Common myeloid progenitor, CD34-positive (primary cell): ENCODE results near the gene AGFG2.
A peak's percentile ranks its signal among the peaks of the same experiment; 100 is the strongest.

Experiments used
- CTCF ChIA-PET: fragments of 350-600 bp; sonication (Branson Sonifier 250); formaldehyde crosslinking; loops from one replicate; lab custom pipeline; 2021; ENCODE audit warnings: antibody characterized with exemption; lab: Charles Lee
- POLR2A ChIA-PET: fragments of 350-600 bp; sonication (Branson Sonifier 250); formaldehyde crosslinking; loops from one replicate; lab custom pipeline; 2021; ENCODE audit warnings: antibody characterized with exemption; lab: Charles Lee
- DNase-seq, 3 donors: peaks; one replicate each; pipeline versions ENCODE4 v3.0.0 to v3.0.0-alpha.2; 2013
- H3K27ac ChIP-seq, 2 experiments: 1 replicate in 1 of 2; 2 replicates in 1 of 2; pipeline ENCODE4 v1.7.0; 2013; ENCODE audit warnings: inconsistent platforms in 2 of 2, low read length in 2 of 2, mild to moderate bottlenecking in 2 of 2, low read depth in 1 of 2, moderate library complexity in 1 of 2; ENCODE audit not compliant: severe bottlenecking in 2 of 2, insufficient read depth in 1 of 2, poor library complexity in 1 of 2
- H3K27me3 ChIP-seq, 5 experiments: replicated peaks in 2 of 5; 1 replicate in 3 of 5; 2 replicates in 2 of 5; pipeline versions ENCODE4 v1.6.1 to v1.7.0; 2013; ENCODE audit warnings: low read length in 4 of 5, mild to moderate bottlenecking in 2 of 5, moderate library complexity in 2 of 5, inconsistent platforms in 1 of 5; ENCODE audit not compliant: insufficient read depth in 5 of 5, control insufficient read depth in 4 of 5
- H3K36me3 ChIP-seq, 4 experiments: 1 replicate in 2 of 4; 2 replicates in 2 of 4; pipeline versions ENCODE4 v1.6.1 to v1.7.0; 2013; ENCODE audit warnings: low read length in 3 of 4, control low read depth in 1 of 4, mild to moderate bottlenecking in 1 of 4; ENCODE audit not compliant: control insufficient read depth in 4 of 4, insufficient read depth in 4 of 4
- H3K4me1 ChIP-seq, 4 experiments: 1 replicate in 3 of 4; 2 replicates in 1 of 4; pipeline versions ENCODE4 v1.6.1 to v1.7.1; 2013; ENCODE audit warnings: low read length in 3 of 4, mild to moderate bottlenecking in 3 of 4, control low read depth in 1 of 4, inconsistent platforms in 1 of 4, moderate library complexity in 1 of 4; ENCODE audit not compliant: control insufficient read depth in 4 of 4, insufficient read depth in 4 of 4; ENCODE audit errors: control extremely low read depth in 1 of 4
- H3K4me3 ChIP-seq, 7 experiments: 1 replicate in 4 of 7; 2 replicates in 3 of 7; pipeline versions ENCODE4 v1.5.1 to v1.7.0; 2013; ENCODE audit warnings: mild to moderate bottlenecking in 7 of 7, low read length in 6 of 7, moderate library complexity in 6 of 7, inconsistent platforms in 2 of 7, low read depth in 2 of 7, control low read depth in 1 of 7; ENCODE audit not compliant: insufficient read depth in 4 of 7, control insufficient read depth in 1 of 7; ENCODE audit errors: extremely low read depth in 1 of 7
- H3K9me3 ChIP-seq, 5 experiments: 1 replicate in 4 of 5; 2 replicates in 1 of 5; pipeline versions ENCODE4 v1.6.1 to v1.7.1; 2013; ENCODE audit warnings: low read length in 4 of 5, mild to moderate bottlenecking in 2 of 5, inconsistent platforms in 1 of 5, low read depth in 1 of 5, moderate library complexity in 1 of 5; ENCODE audit not compliant: control insufficient read depth in 4 of 5, insufficient read depth in 2 of 5; ENCODE audit errors: control extremely low read depth in 1 of 5
- WGBS: methylation state at CpG from one replicate; pipeline ENCODE4 v1.1.5; 2013; ENCODE audit not compliant: insufficient coverage; 5-methylcytosine and 5-hydroxymethylcytosine counted together

Gene AGFG2

GRCh38 chr7:100613412-100614175 is 74.6 kb downstream of the AGFG2 start:
- no peaks in the 10 kb centered on the region for H3K27me3 ChIP-seq
- ChIA-PET POLR2A (interaction anchor here (0.6 kb wide), 1 partner anchor 21 kb away, joined by 3 read pairs; no protein-coding TSS in a partner anchor), CTCF (interaction anchor here (0.6 to 6.9 kb wide), 23 partner anchors 9 to 223 kb away, joined by 3 to 55 read pairs (median 4); partner anchors contain the start of gene POP7)
- DNase-seq, result no peak
- peaks cover 0 to 2% (median 0%) of the 10 kb centered on the region in 4 experiments for H3K36me3 ChIP-seq
- peak overlapping the region in 4 of 7 experiments; percentile 75 to 84 (median 76) for H3K4me3 ChIP-seq
- H3K4me1 ChIP-seq, result peaks cover 4 to 24% (median 19%) of the 10 kb centered on the region in 4 experiments
- no peaks in the 10 kb centered on the region for H3K9me3 ChIP-seq
- no peak overlapping the region for H3K27ac ChIP-seq
- 94% methylated on average over 8 of the region's 13 CpGs for WGBS

- H3K27ac ChIP-seq, result no peak overlapping the region
- CTCF ChIA-PET, result interaction anchor here (0.9 to 6.9 kb wide), 17 partner anchors 8 to 91 kb away, joined by 3 to 55 read pairs (median 5); partner anchors contain the start of gene POP7
- H3K27me3 ChIP-seq, result no peaks in the 10 kb centered on the region
- no peak for DNase-seq
- no peak overlapping the region for H3K4me3 ChIP-seq
- peaks cover 0 to 2% (median 0%) of the 10 kb centered on the region in 4 experiments for H3K36me3 ChIP-seq
- WGBS, result 92% methylated on average over 2 of the region's 6 CpGs
- H3K9me3 ChIP-seq, result no peaks in the 10 kb centered on the region
- POLR2A ChIA-PET, result interaction anchor here (0.6 kb wide), 1 partner anchor 29 kb away, joined by 5 read pairs; no protein-coding TSS in a partner anchor
- peaks cover 4 to 24% (median 19%) of the 10 kb centered on the region in 4 experiments for H3K4me1 ChIP-seq
Observed at GRCh38 chr7:100614308-100614861, 75.4 kb downstream of the AGFG2 start.
